ENCODE results near the gene SH3BP4. TPM values are rescaled to one million over a fixed set of nuclear protein-coding genes. Genes with fewer than 3 reads are reported as not detected.

Gene SH3BP4
- total and polyA plus RNA-seq, 2 of the 13 experiments (the other 11 are each of a cell fraction or from before 2014, with no cell fraction given), result 34.6 to 99.1 TPM

DNA sequence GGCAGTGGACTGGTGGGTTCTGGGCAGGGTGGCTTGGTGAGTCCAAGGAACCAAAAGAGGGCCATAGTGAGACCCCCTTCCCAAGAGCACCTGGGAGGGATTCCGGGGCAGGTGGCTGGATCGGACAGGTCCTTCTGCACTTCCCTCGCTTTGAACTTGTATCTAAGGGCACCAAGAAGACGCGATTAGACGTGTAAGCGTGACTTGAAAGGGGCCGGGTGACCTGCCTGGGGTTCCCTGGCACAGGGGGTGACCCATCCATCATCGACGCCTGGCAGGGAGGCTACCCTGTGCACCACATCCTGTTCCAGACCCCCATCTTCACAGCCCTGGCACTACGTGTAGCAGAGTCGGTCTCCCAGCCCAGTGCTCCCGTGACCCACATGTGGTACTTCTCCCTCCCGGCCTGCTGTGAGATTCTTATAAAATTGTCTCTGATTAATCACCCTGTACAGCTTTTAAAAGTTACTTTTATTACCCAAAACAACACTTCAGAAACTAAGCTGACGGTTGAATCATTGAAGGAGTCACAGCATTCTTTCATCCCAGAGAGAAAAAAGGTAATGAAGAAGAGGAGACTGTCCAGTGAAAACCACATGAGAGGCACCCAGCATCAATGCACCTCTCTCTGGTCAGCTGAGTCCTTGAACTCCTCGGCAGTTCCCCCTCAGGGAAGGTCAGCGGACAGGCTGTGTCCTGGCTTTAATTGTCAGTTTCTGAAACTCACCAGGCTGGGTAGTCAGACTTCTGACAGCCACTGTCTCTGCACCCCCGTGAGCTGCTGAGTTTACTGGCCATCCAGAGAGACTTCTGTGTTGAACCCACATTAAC, 13.0 kb downstream of the SH3BP4 start (continued):
- TF ChIP-seq ETV6 (CRISPR knock-in tag; conservative IDR thresholded peaks at IDR 0.05) (no peak), JDP2 (CRISPR knock-in tag; IDR thresholded peaks at IDR 0.05; ENCODE audit: borderline replicate concordance) (no peak), CCAR2 (optimal IDR thresholded peaks at IDR 0.05; ENCODE audit: low read depth, low read length) (no peak), ARHGAP35 (CRISPR knock-in tag; IDR thresholded peaks at IDR 0.05; ENCODE audit: borderline replicate concordance) (no peak), SOX5 (CRISPR knock-in tag; IDR thresholded peaks at IDR 0.05; ENCODE audit: borderline replicate concordance) (peak; percentile 31; the same call in 1 of the 2 replicates), HNF4A (CRISPR knock-in tag; IDR thresholded peaks at IDR 0.05) (peak; percentile 42), ZSCAN31 (CRISPR knock-in tag; IDR thresholded peaks at IDR 0.05; ENCODE audit: low read depth) (no peak), ZNF75D (CRISPR knock-in tag; IDR thresholded peaks at IDR 0.05; ENCODE audit: borderline replicate concordance) (no peak), ZNF292 (CRISPR knock-in tag; IDR thresholded peaks at IDR 0.05; ENCODE audit: borderline replicate concordance, low read depth) (peak; percentile 59; the same call in 1 of the 2 replicates), ZNF335 (CRISPR knock-in tag; IDR thresholded peaks at IDR 0.05) (no peak), SAP130 (CRISPR knock-in tag; IDR thresholded peaks at IDR 0.05; ENCODE audit: low read depth) (peak; percentile 63), ZBTB7A (CRISPR knock-in tag; IDR thresholded peaks at IDR 0.05) (no peak), ZNF496 (CRISPR knock-in tag; IDR thresholded peaks at IDR 0.05; ENCODE audit: insufficient replicate concordance) (no peak), RELA (CRISPR knock-in tag; IDR thresholded peaks at IDR 0.05) (no peak), MXD4 (CRISPR knock-in tag; IDR thresholded peaks at IDR 0.05) (peak; percentile 21; the same call in 1 of the 2 replicates), TBX2 (CRISPR knock-in tag; IDR thresholded peaks at IDR 0.05; ENCODE audit: borderline replicate concordance) (peak; percentile 30; the same call in 1 of the 2 replicates), FOSL1 (CRISPR knock-in tag; IDR thresholded peaks at IDR 0.05; ENCODE audit: borderline replicate concordance) (no peak), KDM5B (CRISPR knock-in tag; IDR thresholded peaks at IDR 0.05; ENCODE audit: borderline replicate concordance) (peak; percentile 57; the same call in 1 of the 2 replicates), ZNF878 (CRISPR knock-in tag; IDR thresholded peaks at IDR 0.05) (0 out of 2 replicates have a peak, but pooled peaks have one; percentile 37), ZNF616 (CRISPR knock-in tag; IDR thresholded peaks at IDR 0.05; ENCODE audit: low read depth) (no peak), ZNF20 (CRISPR knock-in tag; IDR thresholded peaks at IDR 0.05) (no peak), NR2F6 (IDR thresholded peaks at IDR 0.05) (peak; percentile 62), NR2F6 (CRISPR knock-in tag; IDR thresholded peaks at IDR 0.05) (peak; percentile 64; the same call in 1 of the 2 replicates)
- TF ChIP-seq, protein P1, sequence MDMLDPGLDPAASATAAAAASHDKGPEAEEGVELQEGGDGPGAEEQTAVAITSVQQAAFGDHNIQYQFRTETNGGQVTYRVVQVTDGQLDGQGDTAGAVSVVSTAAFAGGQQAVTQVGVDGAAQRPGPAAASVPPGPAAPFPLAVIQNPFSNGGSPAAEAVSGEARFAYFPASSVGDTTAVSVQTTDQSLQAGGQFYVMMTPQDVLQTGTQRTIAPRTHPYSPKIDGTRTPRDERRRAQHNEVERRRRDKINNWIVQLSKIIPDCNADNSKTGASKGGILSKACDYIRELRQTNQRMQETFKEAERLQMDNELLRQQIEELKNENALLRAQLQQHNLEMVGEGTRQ (IDR thresholded peaks at IDR 0.05; ENCODE audit: low read depth, low read length), result no peak
- TF ChIP-seq, protein P1 (CRISPR knock-in tag; IDR thresholded peaks at IDR 0.05; ENCODE audit: borderline replicate concordance), result no peak
- TF ChIP-seq, protein P2, sequence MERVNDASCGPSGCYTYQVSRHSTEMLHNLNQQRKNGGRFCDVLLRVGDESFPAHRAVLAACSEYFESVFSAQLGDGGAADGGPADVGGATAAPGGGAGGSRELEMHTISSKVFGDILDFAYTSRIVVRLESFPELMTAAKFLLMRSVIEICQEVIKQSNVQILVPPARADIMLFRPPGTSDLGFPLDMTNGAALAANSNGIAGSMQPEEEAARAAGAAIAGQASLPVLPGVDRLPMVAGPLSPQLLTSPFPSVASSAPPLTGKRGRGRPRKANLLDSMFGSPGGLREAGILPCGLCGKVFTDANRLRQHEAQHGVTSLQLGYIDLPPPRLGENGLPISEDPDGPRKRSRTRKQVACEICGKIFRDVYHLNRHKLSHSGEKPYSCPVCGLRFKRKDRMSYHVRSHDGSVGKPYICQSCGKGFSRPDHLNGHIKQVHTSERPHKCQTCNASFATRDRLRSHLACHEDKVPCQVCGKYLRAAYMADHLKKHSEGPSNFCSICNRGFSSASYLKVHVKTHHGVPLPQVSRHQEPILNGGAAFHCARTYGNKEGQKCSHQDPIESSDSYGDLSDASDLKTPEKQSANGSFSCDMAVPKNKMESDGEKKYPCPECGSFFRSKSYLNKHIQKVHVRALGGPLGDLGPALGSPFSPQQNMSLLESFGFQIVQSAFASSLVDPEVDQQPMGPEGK (CRISPR knock-in tag; IDR thresholded peaks at IDR 0.05), result peak; percentile 31; the same call in 1 of the 2 replicates
- TF ChIP-seq, protein P3, sequence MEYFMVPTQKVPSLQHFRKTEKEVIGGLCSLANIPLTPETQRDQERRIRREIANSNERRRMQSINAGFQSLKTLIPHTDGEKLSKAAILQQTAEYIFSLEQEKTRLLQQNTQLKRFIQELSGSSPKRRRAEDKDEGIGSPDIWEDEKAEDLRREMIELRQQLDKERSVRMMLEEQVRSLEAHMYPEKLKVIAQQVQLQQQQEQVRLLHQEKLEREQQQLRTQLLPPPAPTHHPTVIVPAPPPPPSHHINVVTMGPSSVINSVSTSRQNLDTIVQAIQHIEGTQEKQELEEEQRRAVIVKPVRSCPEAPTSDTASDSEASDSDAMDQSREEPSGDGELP (IDR thresholded peaks at IDR 0.05; ENCODE audit: borderline replicate concordance, low read depth), result peak; percentile 81; the same call in 1 of the 2 replicates

Measured in HepG2 (cell line).